NCI-H82 (cell line): ENCODE data around the gene TESK2.
"Not testable (repeated sequence)": the region's sequence is repeated elsewhere in the genome, so short reads cannot be mapped to it uniquely, and the experiment has no call there.

ENCODE experiments used
- DNase-seq: peaks from one replicate; lab custom pipeline; 2025; lab: John Stamatoyannopoulos, UW

TESK2 gene

DNA sequence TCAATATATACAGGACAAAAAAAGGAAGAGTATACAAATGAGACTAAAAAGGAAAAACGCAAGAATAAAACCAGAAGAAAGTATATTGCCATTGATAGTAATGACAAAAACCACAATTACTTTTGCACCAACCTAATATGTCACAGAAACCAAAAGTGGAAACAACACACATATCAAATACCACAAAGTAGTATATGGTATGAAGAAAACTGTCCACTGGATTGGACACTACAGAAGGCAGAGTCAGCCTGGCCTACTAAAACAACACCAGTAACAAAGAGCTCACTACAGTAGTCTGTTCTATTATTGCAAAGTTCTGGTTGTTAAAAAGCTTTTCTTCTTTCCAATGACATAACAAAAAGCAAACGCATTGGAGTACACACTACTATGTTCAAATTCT, 17.7 kb downstream of the TESK2 start:
- DNase-seq: no peak

DNA sequence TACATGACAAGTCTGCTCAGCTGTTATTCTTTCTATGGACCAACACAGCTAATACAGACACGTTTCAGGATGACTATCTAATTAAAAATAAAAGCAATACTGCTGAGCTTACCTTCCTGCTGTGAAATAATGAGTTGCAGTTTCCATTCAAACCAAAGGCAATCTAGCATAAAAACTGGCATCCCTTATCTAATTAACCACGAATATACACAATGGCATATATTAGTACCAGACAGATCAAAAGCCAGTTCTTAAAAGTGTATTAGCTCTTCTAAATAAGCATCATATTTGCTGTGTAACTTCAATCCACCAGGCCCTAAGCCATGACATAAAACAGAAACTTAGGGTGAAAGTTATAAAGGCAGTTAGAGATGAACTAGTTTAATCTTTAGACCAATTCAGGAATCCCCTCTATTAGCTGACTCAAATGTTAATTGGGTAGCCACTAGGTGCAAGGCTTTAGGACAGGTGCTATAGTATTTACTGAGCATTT, 20.6 kb downstream of the TESK2 start:
- no peak for DNase-seq

DNA sequence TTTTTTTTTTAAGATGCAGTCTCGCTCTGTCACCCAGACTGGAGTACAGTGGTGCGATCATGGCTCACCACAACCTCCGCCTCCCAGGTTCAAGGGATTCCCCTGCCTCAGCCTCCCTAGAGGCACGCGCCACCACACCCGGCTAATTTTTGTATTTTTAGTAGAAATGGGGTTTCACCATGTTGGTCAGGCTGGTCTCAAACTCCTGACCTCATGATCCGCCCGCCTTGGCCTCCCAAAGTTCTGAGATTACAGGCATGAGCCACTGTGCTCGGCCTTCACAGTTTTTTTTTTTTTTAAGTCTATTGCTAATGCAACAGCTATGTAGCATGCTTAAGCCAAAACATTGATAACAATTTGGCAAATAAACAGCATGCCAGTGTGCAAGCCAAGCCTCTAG, 23.6 kb downstream of the TESK2 start:
- DNase-seq: not testable (repeated sequence)

DNA sequence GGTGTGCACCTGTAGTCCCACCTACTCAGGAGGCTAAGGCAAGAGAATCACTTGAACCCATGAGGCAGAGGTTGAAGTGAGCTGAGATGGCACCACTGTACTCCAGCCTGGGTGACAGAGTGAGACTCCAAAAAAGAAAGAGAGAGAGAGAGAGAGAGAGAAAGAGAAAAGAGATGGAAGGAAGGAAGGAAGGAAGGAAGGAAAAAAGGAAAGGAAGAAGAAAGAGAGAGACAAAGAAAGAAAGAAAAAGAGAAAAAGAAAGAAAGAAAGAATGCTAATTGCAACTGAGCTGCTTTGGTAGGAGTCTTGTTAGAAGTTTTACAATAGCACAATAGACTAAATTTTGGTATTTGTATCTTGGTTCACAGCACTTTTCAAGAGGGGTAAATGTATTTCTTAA, 25.7 kb downstream of the TESK2 start:
- DNase-seq: no peak

DNA sequence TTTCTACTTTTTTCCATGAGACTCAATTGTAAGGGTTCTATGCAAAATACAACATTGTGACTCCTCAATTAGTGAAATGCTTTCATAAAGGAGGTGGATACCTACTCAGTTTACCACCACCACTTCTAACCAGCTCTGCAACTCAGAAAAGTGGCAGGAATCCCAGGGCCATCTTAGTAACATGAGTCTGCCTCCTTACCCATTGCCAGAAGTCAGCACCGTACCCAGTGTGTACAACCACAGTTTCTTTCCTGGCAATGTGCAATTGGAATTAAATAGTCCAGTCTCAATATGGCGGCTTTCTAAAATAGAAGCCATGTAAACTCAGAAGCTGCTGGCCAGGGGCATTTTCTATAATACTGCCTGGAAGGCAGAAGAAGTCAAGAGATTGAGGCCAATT, 32.1 kb downstream of the TESK2 start:
- DNase-seq: no peak

DNA sequence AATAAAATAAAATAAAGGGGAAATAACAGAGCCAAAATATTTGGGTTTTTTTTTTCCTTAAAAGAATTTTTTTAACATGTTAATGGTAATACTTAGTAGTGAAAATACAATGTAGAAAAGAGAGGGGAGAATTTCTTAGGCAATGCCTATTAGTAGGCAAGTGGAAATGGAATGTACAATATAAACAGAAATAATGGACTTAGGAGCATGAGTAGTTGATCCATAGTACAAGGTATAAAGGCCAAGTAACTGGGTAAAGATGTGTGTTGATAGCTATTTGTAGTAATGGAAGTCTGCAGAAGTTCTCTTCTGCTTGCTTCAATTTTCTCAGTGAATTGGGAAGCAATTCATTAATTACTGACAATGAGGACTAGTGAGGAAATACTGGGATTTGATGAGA, 34.4 kb downstream of the TESK2 start:
- no peak for DNase-seq

DNA sequence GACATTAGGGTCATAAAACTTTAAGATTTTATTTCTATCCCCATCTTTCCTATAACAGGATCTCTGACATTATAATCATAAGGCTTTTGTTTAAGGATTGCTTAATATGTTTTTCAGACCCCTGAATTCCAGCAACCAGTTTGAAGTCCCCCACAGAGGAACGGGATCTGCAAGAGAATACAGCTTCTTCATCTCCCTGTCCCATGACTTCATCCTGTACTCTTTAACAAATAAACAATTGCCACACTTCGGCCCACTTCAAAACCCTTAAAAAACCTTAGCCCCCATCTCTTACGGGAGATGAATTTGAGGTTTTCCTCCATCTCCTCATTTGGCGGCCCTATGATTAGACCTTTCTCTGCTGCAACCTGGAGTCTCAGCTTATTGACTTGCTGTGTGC, 35.8 kb downstream of the TESK2 start:
- DNase-seq: no peak

DNA sequence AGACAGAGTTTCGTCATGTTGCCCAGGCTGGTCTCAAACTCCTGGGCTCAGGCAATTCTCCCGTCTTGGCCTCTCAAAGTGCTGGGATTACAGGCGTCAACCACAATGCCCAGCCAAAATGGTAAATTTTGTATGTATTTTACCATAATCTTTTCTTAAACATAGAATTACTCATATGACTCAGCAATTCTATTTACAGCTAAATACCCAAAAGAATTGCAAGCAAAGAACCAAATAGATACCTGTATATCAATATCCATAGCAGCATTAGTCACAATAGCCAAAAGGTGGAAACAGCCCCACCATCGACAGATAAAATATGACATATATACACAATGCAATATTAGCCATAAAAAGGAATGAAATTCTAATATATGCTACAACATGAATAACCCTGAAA, 36.5 kb downstream of the TESK2 start:
- no peak for DNase-seq

DNA sequence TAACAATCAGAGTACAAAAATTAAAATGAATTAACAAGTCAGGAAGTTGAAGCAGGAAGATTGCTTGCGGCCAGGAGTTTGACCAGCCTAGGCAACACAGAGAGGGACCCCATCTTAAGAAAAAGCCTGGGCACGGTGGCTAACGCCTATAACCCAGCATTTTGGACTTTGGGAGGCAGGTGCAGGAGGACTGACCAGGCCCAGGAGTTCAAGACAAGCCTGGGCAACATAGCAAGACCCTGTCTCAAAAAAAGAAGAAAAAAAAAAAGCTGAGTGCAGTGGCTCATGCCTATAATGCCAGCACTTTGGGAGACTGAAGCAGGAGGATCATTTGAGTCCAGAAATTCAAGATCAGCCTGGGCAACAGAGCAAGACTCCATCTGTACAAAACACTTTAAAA, 38.5 kb downstream of the TESK2 start:
- no peak for DNase-seq

DNA sequence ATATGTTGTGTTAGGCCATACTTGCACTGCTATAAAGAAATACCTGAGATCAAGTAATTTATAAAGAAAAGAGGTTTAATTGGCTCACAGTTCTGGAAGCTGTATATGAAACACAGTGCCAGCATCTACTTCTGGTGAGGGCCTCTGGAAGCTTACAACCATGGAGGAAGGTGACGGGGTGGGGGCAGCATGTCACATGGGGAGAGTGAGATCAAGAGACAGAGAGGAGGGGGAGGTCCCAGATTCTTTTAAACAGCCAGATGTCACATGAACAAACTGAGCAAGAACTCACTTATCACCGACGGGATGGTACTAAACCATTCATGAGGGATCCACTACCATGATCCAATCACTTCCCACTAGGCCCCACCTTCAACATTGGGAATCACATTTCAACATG, 42.6 kb downstream of the TESK2 start:
- DNase-seq: peak; percentile 9

DNA sequence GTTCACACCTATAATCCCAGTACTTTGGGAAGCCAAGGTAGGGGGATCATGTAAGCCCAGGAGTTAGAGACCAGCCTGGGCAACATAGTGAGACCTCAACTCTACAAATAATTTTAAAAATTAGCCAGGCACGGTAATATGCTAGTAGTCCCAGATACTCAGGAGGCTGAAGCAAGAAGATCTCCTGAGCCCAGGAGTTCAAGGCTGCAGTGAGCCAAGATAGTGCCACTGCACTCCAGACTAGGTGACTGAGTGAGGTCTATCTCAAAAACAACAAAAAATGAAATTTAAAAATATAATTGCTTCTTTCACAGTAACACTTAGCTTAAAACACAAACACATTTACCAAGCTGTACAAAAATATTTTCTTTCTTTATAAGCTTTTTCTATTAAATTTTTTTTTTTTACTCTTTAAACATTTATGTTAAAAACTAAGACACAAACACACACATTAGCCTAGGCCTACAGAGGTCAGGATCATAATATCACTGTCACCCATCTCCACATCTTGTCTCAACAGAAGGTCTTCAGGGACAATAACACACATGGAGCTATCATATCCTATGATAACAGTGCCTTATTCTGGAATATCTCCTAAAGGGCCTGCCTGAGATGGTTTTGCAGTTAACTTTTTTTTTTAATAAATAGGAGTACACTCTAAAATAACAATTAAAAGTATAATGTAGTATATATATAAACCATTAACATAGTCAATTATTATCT, 43.9 kb downstream of the TESK2 start:
- DNase-seq: no peak

DNA sequence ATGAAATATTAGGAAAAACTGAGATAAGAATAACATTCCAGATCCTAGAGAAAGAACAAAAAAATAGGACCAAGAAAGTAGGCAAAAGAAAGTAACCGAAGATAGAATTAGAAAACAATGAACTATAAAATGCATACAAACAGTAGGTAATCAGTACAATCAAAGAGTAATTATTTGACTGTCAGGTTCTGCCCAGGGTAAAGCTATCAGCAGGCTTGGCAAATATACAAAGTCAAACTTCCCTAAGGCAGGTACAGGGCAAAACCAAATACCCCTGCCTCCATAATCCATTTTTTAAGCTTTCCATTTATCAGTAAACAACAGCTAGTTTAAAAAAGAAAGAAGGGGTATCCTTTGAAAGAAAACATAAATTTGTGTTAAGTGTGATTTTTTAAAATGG, 44.4 kb downstream of the TESK2 start:
- no peak for DNase-seq

DNA sequence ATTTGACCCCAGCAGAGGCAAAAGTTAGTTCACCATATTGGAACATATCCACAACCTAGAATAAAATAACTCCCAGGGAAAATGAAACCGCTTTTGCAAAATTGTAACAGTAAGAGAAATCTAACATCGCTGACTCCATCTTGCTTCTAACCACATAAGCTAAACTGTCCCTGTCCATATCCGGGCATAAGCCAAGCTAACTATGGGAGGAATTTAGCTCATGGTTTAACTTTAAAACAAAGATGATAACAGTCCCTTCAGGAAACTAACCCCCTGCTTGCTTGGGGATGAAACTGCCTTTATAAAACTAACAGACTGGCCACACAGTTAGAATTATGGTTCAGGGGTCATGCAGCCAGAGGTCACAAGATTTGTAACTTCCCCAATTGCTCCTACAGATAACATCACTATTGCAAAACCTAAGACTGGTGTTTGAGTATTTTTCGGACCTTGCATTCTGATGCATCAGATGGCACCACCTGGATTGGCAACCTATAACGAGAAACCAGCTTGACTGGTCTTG, 46.3 kb downstream of the TESK2 start:
- no peak for DNase-seq

DNA sequence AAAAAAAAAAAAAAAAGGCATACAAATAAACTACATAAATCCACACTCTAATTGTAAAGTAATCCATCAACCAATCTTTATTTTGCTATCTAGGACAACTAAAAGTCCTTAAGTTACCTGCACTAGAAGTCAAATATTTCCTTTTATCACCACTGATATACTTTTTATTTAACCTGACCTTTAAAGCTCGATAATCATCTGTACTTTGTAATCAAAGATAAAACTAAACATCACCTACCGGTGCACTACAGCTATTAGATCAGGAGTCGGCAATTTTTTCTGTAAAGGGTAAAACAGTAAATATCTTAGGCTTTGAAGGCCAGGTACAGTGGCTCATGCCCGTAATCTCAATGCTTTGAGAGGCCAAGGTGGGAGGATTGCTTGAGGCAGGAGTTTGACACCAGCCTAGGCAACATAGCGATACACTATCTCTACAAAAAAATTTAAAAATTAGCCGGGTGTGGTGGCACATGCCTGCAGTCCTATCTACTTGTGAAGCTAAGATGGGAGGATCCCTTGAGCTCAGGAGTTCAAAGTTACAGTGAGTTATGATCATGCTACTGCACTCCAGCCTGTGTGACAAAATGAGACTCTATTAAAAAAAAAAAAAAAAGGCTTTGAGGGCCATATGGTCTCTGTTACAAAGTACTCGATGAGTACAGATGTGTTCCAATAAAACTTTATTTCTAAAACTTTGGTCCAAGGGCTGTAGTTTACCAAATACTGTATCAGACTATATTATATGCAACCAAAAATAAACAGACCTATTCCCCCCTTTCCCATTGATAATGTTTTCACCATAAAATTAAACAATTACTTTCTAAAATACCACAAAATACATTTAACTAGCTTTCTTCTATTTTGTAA, 47.1 kb downstream of the TESK2 start:
- DNase-seq: no peak

DNA sequence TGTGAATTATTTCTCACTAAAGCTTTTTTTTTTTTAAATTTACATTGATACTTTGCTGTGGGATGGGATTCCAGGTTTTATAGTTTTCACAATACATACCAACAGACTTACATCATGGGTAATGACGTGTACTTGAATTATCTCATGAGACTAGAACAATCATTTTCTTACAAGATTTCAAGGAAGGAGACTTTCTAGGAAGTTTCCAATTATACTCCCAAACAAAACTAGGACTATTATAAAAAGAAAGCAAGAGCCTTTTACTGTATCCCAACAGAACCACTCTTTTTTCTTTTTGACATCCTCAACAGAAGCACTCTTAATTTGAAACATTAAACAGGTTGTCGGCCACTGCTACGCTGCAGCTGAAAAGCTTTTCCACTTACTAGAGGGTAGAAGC, 48.7 kb downstream of the TESK2 start:
- no peak for DNase-seq

DNA sequence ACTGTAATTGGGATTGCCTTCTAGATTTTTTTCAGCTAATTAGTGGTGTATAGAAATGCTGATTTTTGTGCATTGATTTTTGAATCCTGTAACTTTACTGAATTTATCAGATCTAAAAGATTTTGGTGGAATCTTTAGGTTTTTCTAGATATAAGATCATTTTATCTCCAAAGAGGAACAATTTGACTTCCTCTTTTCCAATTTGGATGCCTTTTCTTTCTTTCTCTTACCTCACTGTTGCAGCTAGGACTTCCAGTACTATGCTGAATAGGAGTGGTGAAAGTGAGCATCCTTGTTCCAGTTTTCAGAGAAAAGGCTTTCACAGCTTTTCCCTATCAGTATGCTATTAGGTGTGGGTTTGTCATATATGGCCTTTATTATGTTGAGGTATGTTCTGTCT, 53.6 kb downstream of the TESK2 start:
- DNase-seq: no peak

DNA sequence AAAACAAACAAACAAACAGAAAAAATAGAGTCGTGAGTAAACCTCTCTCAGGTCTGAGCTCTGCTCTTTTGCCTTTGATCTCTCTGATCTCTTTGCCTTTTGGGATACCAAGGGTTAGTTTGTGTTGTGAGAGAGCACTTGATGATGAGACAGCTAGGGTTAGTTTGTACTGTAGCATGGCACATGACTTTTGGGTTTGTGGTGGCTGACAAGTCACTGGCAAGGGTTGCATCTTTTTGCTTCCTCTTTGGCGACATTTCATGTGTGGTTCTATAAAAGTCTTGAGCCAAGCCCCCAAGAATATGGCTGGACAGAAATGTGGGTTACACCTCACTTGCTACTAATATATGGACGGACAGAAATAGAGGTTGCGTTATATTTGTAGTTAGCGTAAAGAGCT, 60.5 kb downstream of the TESK2 start:
- no peak for DNase-seq

DNA sequence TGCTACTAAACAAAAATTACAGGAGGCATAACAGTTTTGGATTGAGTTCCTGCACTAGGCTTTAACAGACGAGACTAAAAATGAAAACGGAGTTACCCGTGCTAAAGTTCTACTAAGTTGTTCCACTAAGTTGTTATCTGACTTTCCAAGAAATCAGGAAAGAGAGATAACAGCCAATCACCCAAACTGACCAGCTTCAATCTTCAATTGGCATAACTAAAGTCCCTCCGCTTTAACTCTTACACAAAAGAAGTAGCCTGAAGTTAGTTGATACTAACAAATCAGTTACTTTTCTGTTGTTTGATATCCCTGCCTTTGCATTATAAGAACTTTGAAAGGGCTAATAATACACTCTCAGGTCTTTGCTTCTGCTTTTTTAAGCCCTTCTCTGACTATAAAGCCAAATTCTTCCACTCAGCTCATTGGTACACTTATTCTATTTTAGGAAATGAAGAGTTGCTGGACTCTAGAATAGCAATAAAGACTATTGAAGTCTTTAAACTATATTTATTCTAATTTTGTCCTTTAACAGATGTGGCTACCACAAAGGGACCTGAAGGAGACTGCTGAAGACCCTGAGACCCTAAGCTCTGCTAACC, 61.3 kb downstream of the TESK2 start:
- DNase-seq: no peak

DNA sequence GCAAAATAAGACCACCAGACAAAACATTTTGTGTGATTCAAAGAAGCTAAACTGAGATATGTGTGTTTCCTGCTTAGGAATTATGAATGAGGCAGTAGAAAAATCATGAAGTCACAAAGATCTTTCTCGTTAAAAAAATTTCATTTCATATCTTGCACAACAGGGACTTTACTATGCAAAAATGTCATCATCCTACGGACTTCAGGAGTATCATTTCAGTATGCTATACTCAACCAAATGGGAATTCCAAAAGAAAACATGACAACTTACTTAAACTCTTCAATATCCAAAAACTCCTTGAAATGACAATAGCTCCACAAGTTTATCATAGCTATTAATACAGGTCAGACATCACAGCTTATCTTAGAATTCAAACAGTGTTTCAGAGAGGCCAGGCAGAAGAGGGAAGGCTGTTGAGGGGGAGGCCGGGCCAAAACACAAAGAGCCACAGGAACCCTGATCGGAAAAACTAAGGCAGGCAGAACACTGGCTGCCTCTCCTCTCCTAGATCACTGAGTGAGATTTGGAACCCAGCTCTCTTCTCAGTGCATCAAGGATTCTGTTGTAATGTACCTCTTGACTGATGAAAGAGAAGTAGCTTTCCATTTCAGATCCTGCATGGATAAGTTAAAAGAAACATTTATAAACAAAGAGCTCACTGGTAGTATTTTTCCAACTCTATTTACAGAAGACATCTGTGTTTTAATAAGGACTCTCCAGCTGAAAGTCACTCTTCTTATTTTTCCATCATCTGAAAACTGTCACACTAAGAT, 66.9 kb downstream of the TESK2 start:
- DNase-seq: no peak

DNA sequence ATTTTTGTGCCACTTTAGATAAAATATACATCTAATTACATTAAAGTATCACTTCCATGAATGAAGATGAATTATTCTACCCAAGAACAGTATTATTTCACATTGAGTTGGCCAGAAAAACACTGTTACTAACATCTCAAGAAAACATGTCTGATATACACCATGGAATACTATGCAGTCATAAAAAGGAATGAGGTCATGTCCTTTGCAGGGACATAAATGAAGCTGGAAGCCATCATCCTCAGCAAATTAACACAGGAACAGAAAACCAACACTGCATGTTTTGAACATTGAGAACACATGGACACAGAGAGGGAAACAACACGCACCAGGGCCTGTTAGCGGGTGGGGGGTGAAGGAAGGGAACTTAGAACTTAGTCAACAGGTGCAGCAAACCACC, 69.0 kb downstream of the TESK2 start:
- no peak for DNase-seq

DNA sequence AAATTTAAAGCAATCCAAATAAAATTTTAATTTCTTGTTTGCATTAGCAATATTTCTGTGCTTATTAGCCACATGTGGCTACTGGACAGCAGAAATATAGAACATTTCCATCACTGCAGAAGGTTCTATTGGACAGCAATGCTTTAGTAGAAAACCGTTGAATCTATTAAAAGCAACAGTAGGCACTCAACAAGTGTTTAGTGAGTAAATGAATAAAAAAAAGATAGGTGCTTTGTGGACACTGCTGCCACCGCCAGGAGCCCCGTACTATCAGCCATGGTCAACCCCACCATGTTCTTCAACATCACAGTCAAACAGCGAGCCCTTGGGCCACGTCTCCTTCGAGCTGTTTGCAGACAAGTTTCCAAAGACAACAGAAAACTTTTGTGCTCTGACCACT, 76.2 kb downstream of the TESK2 start:
- DNase-seq: no peak

DNA sequence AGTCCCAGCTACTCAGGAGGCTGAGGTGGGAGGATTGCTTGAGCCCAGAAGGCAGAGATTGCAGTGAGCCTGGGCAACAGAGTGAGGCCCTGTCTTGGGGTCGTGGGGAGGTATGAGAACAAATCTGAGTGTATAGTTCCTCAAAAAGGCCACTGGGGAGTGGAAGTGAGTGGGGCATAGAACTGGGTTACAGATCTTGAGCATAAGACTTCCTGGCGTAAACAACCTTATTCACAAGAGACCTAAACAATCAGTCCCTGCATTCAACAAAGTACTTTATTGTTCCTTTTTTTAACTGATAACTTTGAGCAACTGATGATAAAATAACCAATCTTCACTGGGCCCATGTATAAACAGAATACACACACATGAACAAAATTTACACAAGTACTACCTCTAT, 78.1 kb downstream of the TESK2 start:
- DNase-seq: no peak
